SK-N-SH treated with all-trans-retinoic acid at 6 μM for 48 hours (cell line): ENCODE measurements around the gene RAD51B.

ENCODE experiments used
- ARNTL ChIP-seq: fragments of 450-650 bp; formaldehyde crosslinking; IDR thresholded peaks from 2 replicates; pipeline ENCODE4 v1.5.0; 2020; ENCODE audit warnings: low read depth, mild to moderate bottlenecking, moderate library complexity, borderline replicate concordance
- CREB5 ChIP-seq: fragments of 250-450 bp; sonication (Bioruptor Pico); IDR thresholded peaks from 2 replicates; pipeline ENCODE4 v1.5.1; 2020; ENCODE audit warnings: low read depth, mild to moderate bottlenecking, moderate library complexity
- ESRRG ChIP-seq: fragments of 250-450 bp; sonication (Bioruptor Pico); IDR thresholded peaks from 2 replicates; pipeline ENCODE4 v1.6.1; 2021; ENCODE audit warnings: mild to moderate bottlenecking
- PATZ1 ChIP-seq: fragments of 250-450 bp; sonication (Bioruptor Pico); IDR thresholded peaks from 2 replicates; pipeline ENCODE4 v1.8.0; 2020; ENCODE audit warnings: mild to moderate bottlenecking, moderate library complexity, borderline replicate concordance
- PPARA ChIP-seq: fragments of 250-450 bp; sonication (Bioruptor Pico); IDR thresholded peaks from 2 replicates; pipeline ENCODE4 v1.5.0; 2020; ENCODE audit warnings: mild to moderate bottlenecking, borderline replicate concordance
- SNAI2 ChIP-seq: fragments of 250-450 bp; sonication (Bioruptor Pico); IDR thresholded peaks from 2 replicates; pipeline ENCODE4 v1.5.0; 2020; ENCODE audit warnings: mild to moderate bottlenecking, moderate library complexity
- ZC3H10 ChIP-seq: fragments of 250-450 bp; sonication (Bioruptor Pico); IDR thresholded peaks from 2 replicates; pipeline ENCODE4 v1.5.1; 2021; ENCODE audit warnings: mild to moderate bottlenecking, moderate library complexity
- ZFP3 ChIP-seq: fragments of 250-450 bp; sonication (Bioruptor Pico); IDR thresholded peaks from 2 replicates; pipeline ENCODE4 v1.5.0; 2020; ENCODE audit warnings: mild to moderate bottlenecking, moderate library complexity
- ZFP30 ChIP-seq: fragments of 450-650 bp; formaldehyde crosslinking; IDR thresholded peaks from 2 replicates; pipeline ENCODE4 v1.5.0; 2022; ENCODE audit warnings: mild to moderate bottlenecking, moderate library complexity

- no peak for TF ChIP-seq PPARA (CRISPR knock-in tag)
- no peak for TF ChIP-seq ARNTL
- no peak for TF ChIP-seq CREB5
- no peak for TF ChIP-seq SNAI2 (CRISPR knock-in tag)
- TF ChIP-seq ZC3H10 = no peak
- TF ChIP-seq ZFP30 (CRISPR knock-in tag) = no peak
- TF ChIP-seq ZFP3 (CRISPR knock-in tag) = no peak
- TF ChIP-seq PATZ1 (CRISPR knock-in tag) = no peak
- TF ChIP-seq ESRRG = no peak
Observed at GRCh38 chr14:68386446-68386845, 566.9 kb downstream of the RAD51B start.
